GM18498 (cell line): ENCODE results near the gene DGKB.

Source experiments
- ATAC-seq: cut with Tn5 transposase; IDR thresholded peaks from one replicate; pipeline ENCODE4 v1.9.1; 2021; ENCODE audit warnings: mild to moderate bottlenecking, moderate library complexity; ENCODE audit not compliant: unreplicated experiment

The DGKB gene

DNA sequence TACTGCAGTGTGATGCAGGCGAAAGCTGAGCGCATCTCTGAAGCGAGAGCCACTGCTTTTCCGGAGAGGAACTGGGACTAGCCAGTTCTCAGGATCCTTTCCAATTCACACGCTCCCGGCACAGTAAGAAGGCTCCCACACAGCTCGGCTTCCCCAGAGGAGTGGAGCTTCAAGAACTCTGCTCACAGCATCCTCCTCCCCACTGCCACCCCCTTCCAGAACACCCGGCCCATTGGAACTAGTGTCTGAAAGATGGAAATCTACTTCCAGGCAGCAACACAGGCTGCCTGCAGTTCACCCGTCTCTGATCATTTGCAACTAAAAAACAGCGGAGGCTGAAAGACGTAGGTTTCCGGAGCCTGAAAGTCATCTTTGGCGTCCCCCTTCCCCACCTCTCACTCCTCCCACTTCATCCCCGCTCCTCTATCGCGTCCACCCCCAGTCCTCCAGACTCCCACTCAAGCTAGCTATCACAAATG lies at the start of gene DGKB:
TSS of gene DGKB (minus strand) at position 163 of the 479 bp plus-strand sequence.
- ATAC-seq: no peak

GRCh38 chr7:14950013-14950412 lies 47.5 kb upstream of the DGKB start:
- no peak for ATAC-seq

GRCh38 chr7:14938181-14938580 lies 35.6 kb upstream of the DGKB start:
- ATAC-seq: no peak

- ATAC-seq: no peak
Observed at GRCh38 chr7:14937581-14937980, 35.0 kb upstream of the DGKB start.

DNA sequence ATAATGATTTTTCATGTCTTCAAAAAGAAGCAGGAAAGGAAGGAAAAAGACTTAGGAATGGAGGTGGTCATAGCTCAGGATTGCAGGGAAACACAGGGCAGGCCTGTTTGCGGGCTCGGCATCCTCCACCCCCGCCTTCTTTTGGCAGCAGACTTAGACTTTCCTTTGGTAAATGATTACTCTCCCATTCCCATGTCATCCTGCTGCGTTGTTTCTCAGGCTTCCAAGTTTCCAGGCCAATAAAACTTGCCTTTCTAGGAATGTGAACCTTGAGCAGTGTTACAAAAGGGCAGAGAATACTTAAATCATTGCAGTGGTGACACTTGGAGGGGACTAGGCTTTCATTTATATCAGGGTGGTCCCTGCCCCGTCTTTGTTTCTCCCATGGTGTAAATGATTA lies 34.0 kb upstream of the DGKB start:
- ATAC-seq: no peak

- no peak for ATAC-seq
Observed at GRCh38 chr7:14934839-14935238, 32.3 kb upstream of the DGKB start.

DNA sequence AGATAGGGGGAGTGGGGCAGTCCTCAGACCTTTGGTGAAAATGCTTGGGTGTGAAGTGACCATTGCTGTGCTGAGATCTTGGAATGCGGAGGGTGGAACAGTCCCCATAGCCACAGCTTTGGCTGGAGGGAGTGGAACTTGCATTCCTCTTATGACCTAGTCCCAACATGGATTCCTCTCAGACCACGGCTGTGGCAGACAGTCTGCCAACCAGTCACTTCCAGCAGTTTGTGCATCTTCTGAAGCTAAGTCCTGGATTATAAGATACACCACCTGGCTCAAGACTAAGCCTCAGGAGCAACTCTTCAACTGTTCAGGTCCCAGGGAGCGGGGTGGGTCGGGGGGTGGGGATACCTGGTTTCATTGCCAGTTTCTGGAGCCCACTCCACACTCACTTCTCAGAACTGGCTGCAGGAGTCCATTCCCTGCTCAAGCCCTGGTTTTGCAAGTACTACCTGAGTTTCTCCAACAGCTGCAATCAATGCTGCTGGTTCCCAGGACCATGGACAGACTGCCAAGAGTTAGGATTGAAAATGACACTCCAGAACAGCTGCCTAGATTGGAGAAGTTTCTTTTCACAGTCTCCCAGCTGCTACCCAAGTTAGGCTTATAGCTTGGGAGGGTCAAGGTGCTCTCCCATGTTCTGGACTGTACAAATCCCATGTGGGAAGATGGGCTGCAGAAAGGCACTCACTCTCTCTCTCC lies 29.1 kb upstream of the DGKB start:
- no peak for ATAC-seq

DNA sequence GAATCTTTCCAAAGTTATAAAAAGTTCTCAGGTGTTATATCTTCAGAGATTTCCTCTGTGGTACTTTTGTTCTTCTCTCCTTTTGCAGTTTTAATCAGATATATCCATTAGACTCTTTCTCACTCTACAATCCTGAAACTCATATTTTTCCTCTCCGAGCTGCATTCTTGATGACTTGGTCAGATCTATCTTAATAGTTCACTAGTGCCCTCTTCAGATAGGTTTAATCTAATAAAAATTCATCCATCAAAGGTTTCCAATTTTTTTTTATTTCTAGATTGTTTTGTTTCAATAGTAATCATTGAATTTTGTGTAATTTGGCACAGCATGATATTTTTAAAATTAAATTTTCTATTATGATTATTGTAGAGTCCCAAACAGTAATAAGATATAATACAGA lies 21.8 kb upstream of the DGKB start:
- no peak for ATAC-seq

DNA sequence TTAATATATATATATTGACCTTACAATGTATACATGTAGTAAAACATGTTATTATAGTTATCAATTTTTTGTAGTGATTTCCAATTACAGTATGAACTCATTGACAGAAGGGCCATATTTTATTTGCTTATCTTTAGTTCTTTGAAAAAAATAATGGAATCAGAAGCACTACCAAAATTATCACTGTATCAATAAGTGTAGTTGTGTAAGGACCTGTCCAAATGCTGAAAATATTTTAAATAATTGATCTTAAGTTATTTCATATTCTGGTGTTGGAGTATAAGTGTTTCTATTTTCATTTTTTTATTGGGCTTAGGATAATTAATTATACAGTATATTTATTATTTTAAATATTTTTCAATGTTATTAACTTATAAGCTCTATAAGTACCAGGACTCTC lies 8.5 kb upstream of the DGKB start:
- no peak for ATAC-seq

GRCh38 chr7:14908697-14909096 lies 6.1 kb upstream of the DGKB start:
- no peak for ATAC-seq

- ATAC-seq: no peak
Observed at GRCh38 chr7:14905764-14906163, 3.2 kb upstream of the DGKB start.

DNA sequence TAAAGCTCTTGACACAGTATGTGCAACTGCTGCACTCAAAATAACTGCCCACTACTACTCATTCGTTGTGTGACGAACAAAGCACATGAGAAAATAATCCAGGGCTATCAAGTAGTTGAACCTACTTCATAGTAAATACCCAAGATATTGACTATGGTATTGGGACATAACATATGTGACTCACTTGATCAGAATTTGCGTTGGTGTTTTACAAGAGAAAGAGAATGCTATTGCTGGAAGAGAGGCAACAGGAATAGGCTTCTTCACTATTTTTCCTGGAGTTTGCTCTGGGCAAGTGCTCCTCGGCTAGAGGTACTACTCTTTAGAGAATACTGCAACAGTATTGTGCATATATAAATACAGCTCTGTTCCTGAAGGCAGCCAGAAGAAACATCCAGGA lies 2.5 kb downstream of the DGKB start:
- ATAC-seq: no peak

- no peak for ATAC-seq
Observed at GRCh38 chr7:14899030-14899429, 3.5 kb downstream of the DGKB start.

GRCh38 chr7:14896461-14896860 lies 6.1 kb downstream of the DGKB start:
- no peak for ATAC-seq

- ATAC-seq: no peak
Observed at GRCh38 chr7:14894826-14895225, 7.7 kb downstream of the DGKB start.

DNA sequence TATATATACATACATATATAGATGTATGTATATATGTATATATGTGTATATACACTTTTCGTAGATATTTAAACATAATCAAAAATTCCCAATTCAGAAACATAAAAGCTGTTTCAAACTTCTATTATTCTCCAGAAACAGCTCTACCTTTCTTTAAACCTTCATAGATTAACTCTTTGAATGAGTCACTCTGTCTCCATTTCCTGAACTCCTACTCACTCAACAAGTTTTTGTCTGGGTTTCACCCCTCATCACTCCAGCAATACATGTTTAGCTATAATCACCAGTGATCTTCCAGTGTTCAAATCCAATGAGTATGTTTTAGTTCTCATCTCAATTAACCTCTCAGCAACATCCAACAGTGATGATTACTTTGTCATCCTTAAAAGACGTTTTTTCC lies 9.6 kb downstream of the DGKB start:
- no peak for ATAC-seq

DNA sequence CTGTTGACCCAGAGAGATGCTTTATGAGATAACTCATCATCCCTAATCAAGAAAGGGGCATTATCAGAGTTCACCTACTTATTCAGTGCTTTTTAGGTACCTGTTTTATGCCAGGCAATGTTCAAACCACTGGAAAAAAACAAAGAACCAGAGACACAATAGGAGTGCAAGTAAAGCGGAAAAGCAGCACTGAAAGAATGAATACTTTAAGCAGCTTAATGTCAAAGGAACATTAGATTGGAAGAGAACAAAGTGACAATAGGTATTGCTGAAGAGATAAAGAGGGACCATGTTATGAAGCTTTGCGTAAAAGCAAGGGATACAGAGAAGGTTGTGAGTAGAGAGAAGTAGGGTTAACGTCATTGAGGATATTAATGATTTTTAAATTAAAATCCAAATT lies 11.3 kb downstream of the DGKB start:
- no peak for ATAC-seq

GRCh38 chr7:14888962-14889361 lies 13.6 kb downstream of the DGKB start:
- no peak for ATAC-seq

- ATAC-seq: no peak
Observed at GRCh38 chr7:14886533-14886932, 16.0 kb downstream of the DGKB start.

DNA sequence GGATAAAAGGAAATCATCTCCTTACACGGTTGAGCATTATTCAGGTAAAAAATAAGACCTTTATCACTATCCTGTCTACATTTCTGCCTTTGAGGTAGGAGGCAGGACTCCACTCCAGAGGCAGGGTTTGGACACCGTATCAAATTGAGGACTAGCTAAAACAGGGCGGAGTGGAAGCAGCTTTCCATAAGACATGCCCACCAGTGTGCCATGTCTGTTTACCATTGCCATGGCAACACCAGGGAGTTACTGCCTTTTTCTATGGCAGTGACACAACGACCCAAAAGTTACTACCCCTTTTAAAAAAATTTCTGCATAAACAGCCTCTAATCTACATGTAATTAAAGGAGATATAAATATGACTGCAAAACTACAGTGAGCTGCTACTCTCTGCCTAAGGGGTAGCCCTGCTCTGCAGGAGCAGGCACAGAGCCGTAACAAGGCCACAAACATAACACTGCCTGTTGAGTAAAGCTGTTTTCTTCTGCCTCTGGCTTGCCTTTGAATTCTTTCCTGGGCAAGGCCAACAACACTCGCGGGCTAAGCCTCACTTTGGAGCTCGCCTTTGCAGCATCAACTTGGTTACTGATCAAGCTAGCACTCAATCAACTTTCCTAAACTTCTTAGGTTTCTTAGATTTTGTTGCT lies 26.5 kb downstream of the DGKB start:
- ATAC-seq: no peak

DNA sequence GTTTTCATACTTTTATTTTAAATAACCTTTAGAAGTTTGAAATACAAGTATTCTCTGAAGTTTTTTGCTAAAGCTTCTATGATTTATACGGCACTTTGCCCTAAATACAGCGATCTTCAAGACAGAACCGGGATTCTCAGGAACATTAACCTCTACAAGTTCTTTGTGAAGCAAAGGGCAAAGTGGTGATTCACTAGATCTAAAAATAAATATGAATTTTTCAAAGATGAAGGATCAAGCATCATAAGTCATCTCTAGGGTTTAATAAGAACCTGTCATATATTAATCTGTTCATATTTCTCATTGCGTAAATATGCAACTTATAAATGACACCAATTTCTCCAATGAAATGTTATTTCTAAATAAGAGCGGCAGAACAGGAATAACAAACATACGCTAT lies 30.7 kb downstream of the DGKB start:
- no peak for ATAC-seq

DNA sequence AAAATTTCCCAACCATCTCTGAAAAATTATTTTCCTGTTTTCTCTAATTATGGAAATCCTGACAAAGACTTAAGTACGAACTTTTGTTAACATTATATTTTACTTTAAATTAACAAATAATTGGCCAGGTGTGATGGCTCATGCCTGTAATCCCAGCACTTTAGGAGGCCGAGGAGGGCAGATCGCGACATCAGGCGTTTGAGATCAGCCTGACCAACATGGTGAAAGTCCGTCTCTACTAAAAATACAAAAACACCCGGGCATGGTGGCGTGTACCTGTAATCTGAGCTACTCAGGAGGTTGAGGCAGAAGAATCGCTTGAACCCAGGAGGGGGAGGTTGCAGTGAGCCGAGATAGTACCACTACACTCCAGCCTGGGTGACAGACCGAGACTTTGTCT lies 32.2 kb downstream of the DGKB start:
- no peak for ATAC-seq

DNA sequence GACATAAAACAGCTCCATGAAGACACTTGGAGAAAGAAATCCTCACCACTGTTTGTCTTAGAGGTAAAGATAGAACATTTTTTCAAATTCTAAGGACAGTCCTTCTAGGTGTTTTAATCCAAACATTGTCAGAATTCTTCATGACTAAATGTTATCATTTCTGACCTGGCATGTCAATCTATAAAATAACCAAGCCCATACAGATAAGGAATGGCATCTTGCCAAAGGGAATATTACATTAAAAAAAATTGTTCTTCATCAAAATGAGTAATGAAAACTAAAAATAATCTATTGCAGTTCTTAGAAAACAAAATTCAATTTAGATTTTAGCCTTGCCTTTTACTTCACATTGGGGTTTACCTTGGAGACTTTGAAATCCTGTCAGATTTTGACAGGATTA lies 33.6 kb downstream of the DGKB start:
- no peak for ATAC-seq
